HG03196 (cell line): ENCODE data around the gene SIGLEC9.

Source experiments
- ATAC-seq: cut with Tn5 transposase; IDR thresholded peaks from one replicate; pipeline ENCODE4 v1.9.1; 2021; ENCODE audit not compliant: unreplicated experiment

The SIGLEC9 gene

GRCh38 chr19:51124729-51125128 is at the start of gene SIGLEC9:
Gene SIGLEC9, plus strand, starts transcription at chr19:51124906. Its CDS starts 69 bp downstream, at chr19:51124975.
- ATAC-seq: no peak

- ATAC-seq: no peak
These were observed 48.7 kb upstream of the SIGLEC9 start for GRCh38 chr19:51075998-51076397.

DNA sequence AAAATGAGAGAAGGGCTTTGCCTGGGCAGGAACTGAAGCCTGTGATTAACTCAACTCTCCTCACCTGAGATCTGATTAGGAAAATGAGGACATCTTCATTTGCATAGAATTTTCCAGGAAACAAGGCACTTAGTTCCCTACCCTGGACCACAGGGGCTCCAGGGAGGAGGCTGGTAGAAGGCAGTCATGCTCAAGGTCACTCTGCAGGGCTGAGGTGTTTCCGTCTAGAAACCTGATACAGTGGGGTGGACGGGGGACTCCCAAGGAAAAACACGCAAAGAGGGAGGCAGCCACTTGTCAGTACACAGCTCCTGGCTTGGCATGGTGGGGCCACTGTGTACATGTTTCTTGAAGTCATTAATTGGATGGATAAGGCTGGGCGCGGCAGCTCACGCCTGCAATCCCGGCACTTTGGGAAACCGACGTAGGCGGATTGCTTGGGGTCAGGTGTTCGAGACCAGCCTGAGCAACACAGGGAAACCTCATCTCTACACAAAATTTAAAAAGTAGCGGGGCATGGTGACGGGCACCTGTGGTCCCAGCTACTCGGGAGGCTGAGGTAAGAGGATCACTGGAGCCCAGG is 48.0 kb upstream of the SIGLEC9 start:
- ATAC-seq: no peak

- no peak for ATAC-seq
These were observed 46.6 kb upstream of the SIGLEC9 start for GRCh38 chr19:51078104-51078503.

- ATAC-seq: no peak
These were observed 46.0 kb upstream of the SIGLEC9 start for GRCh38 chr19:51078731-51079130.

GRCh38 chr19:51079481-51080110 is 45.1 kb upstream of the SIGLEC9 start:
- ATAC-seq: no peak

- ATAC-seq: no peak
These were observed 43.2 kb upstream of the SIGLEC9 start for GRCh38 chr19:51081476-51081875.

- ATAC-seq: no peak
These were observed 42.1 kb upstream of the SIGLEC9 start, which contains the start of gene KLK14 for GRCh38 chr19:51082611-51083010. Gene KLK14, minus strand, starts transcription at chr19:51082887. Its CDS starts 273 bp downstream, at chr19:51082614.

DNA sequence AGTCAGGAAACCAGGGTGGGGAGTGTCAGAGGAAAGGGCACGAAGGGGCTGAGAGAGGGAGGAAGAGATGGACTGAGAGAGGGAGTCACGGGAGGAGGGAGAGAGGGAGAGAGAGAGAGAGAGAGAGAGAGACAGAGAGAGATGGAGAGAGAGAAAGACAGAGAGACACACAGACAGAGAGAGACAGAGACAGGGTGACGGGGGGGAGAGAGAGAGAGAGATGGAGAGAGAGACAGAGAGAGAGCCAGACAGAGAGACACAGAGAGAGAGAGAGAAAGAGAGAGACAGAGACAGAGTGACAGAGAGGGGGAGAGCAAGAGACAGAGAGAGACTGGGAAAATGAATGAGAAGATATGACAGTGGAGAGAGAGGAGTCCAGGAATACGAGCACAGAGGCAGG is 41.5 kb upstream of the SIGLEC9 start:
- no peak for ATAC-seq

- ATAC-seq: no peak
These were observed 40.9 kb upstream of the SIGLEC9 start for GRCh38 chr19:51083783-51084182.

GRCh38 chr19:51084505-51084904 is 40.2 kb upstream of the SIGLEC9 start:
- no peak for ATAC-seq

- ATAC-seq: no peak
These were observed 38.4 kb upstream of the SIGLEC9 start for GRCh38 chr19:51086153-51086850.

- ATAC-seq: no peak
These were observed 34.9 kb upstream of the SIGLEC9 start for GRCh38 chr19:51089786-51090185.

GRCh38 chr19:51090471-51090870 is 34.2 kb upstream of the SIGLEC9 start:
- ATAC-seq: no peak

- no peak for ATAC-seq
These were observed 33.6 kb upstream of the SIGLEC9 start for GRCh38 chr19:51091126-51091525.

- no peak for ATAC-seq
These were observed 32.5 kb upstream of the SIGLEC9 start for GRCh38 chr19:51091895-51092873.

- no peak for ATAC-seq
These were observed 31.6 kb upstream of the SIGLEC9 start for GRCh38 chr19:51093101-51093500.

- no peak for ATAC-seq
These were observed 31.0 kb upstream of the SIGLEC9 start for GRCh38 chr19:51093510-51094345.

- no peak for ATAC-seq
These were observed 29.9 kb upstream of the SIGLEC9 start for GRCh38 chr19:51094696-51095279.
